OCI-LY7 (cell line): Measurements from ENCODE around the gene CLSTN3. TPM values are rescaled to one million over a fixed set of nuclear protein-coding genes. Genes with fewer than 3 reads are reported as not detected.
"Not testable (repeated sequence)": the region's sequence is repeated elsewhere in the genome, so short reads cannot be mapped to it uniquely, and the experiment has no call there.

Experiments used
- BruUV-seq: library from RNA; stranded (reverse); fragments of 400-500 nt; replicated peaks from 2 replicates; lab custom pipeline; 2021; lab: Mats Ljungman, UMichigan
- CTCF ChIA-PET: fragments of 300-600 bp; sonication (Branson Sonifier 250); formaldehyde crosslinking; loops from one replicate; lab custom pipeline; 2022; ENCODE audit warnings: antibody characterized with exemption; ENCODE audit not compliant: unreplicated experiment; lab: Charles Lee
- POLR2A ChIA-PET: fragments of 300-600 bp; sonication (Branson Sonifier 250); formaldehyde crosslinking; loops from one replicate; lab custom pipeline; 2022; ENCODE audit warnings: antibody characterized with exemption; lab: Charles Lee
- DNase-seq: peaks from one replicate; pipeline ENCODE4 v3.0.0-alpha.2; 2015; ENCODE audit warnings: low spot score
- H2AFZ ChIP-seq: fragments of 200-600 bp; sonication (generic), shearing (Covaris generic); 2 replicates; pipeline ENCODE4 v1.6.1; 2014; ENCODE audit warnings: mild to moderate bottlenecking, antibody characterized with exemption, low read length, moderate library complexity
- H3K27ac ChIP-seq: fragments of 200-600 bp; sonication (generic); 2 replicates; pipeline ENCODE4 v1.5.1; 2014; ENCODE audit warnings: mixed run types, low read depth, mild to moderate bottlenecking, moderate library complexity, low read length, inconsistent platforms; ENCODE audit not compliant: poor library complexity, severe bottlenecking
- H3K36me3 ChIP-seq: fragments of 200-600 bp; sonication (generic); 2 replicates; pipeline ENCODE4 v1.6.1; 2014; ENCODE audit warnings: mild to moderate bottlenecking, antibody characterized with exemption, low read length, moderate library complexity, mixed read lengths; ENCODE audit not compliant: insufficient read depth
- H3K4me1 ChIP-seq: fragments of 200-600 bp; sonication (generic); 2 replicates; pipeline ENCODE4 v1.5.1; 2014; ENCODE audit warnings: mild to moderate bottlenecking, low read length; ENCODE audit not compliant: insufficient read depth, poor library complexity, severe bottlenecking
- H3K4me2 ChIP-seq: fragments of 200-600 bp; sonication (generic); 2 replicates; pipeline ENCODE4 v1.6.1; 2014; ENCODE audit warnings: mild to moderate bottlenecking, low read length
- H3K4me3 ChIP-seq: fragments of 200-600 bp; sonication (generic); 2 replicates; pipeline ENCODE4 v1.5.1; 2014; ENCODE audit warnings: mild to moderate bottlenecking, low read depth, low read length; ENCODE audit not compliant: poor library complexity, severe bottlenecking
- H3K79me2 ChIP-seq: fragments of 200-600 bp; sonication (generic); 2 replicates; pipeline ENCODE4 v1.6.1; 2016; ENCODE audit warnings: low read depth, mild to moderate bottlenecking, low read length, moderate library complexity, mixed read lengths; ENCODE audit not compliant: insufficient read depth
- H3K9me2 ChIP-seq: fragments of 200-600 bp; sonication (generic); 2 replicates; pipeline ENCODE4 v1.6.1; 2016; ENCODE audit warnings: mild to moderate bottlenecking, low read length, mixed read lengths; ENCODE audit not compliant: insufficient read depth
- H3K9me3 ChIP-seq: fragments of 200-600 bp; sonication (generic); 2 replicates; pipeline ENCODE4 v1.6.1; 2014; ENCODE audit warnings: mild to moderate bottlenecking, mixed run types, low read length, mixed read lengths
- H4K20me1 ChIP-seq: fragments of 200-600 bp; sonication (generic); 2 replicates; pipeline ENCODE4 v1.6.1; 2014; ENCODE audit warnings: mild to moderate bottlenecking, antibody characterized with exemption, low read length, moderate library complexity, mixed read lengths; ENCODE audit not compliant: insufficient read depth
- CTCF ChIP-seq: fragments of 200-600 bp; sonication (generic); conservative IDR thresholded peaks from 2 replicates; pipeline ENCODE4 v1.5.1; 2014; ENCODE audit warnings: mild to moderate bottlenecking, antibody characterized with exemption, low read length, moderate library complexity, mixed read lengths
- EZH2phosphoT487 ChIP-seq: fragments of 200-600 bp; sonication (generic); IDR thresholded peaks from 2 replicates; pipeline ENCODE4 v1.6.1; 2018; ENCODE audit warnings: low read depth, borderline replicate concordance, mild to moderate bottlenecking, mixed run types, antibody characterized with exemption, low read length, moderate library complexity, mixed read lengths
- intact Hi-C: fragments of 100-400 bp; cut with micrococcal nuclease; formaldehyde crosslinking; loops from one replicate; pipeline ENCODE4 v1.10.0; 2022; ENCODE audit not compliant: unreplicated experiment
- total RNA-seq, 2 experiments: library from RNA; depleted of rRNA in 1 of 2; stranded (reverse); fragments of >200 nt in 1 of 2; shearing (Covaris generic) in 1 of 2; gene quantifications; 2 replicates each; pipeline ENCODE4 v1.2.3, GENCODE V29; 2014 to 2022

The CLSTN3 gene
- total RNA-seq, 2 experiments from 2014 or later: 18.5 to 34.2 TPM

GRCh38 chr12:7176595-7176994 is 46.4 kb downstream of the CLSTN3 start:
- H3K4me1 ChIP-seq: no peaks in the 10 kb centered on the region
- no peaks in the 10 kb centered on the region for H3K36me3 ChIP-seq
- peaks cover 21% of the 10 kb centered on the region for H3K9me3 ChIP-seq
- TF ChIP-seq EZH2phosphoT487 (no peak), CTCF (no peak)
- no peak overlapping the region for H2AFZ ChIP-seq
- BruUV-seq: no TSS peak
- no peak for DNase-seq
- intact Hi-C loops: no loop called here
- CTCF ChIA-PET: no interaction called here
- no peak overlapping the region for H3K4me2 ChIP-seq
- POLR2A ChIA-PET: interaction anchor here (0.7 to 0.9 kb wide), 2 partner anchors 10 to 150 kb away, joined by 3 to 4 read pairs; no protein-coding TSS in a partner anchor
- H3K4me3 ChIP-seq: no peak overlapping the region
- no peaks in the 10 kb centered on the region for H4K20me1 ChIP-seq
- H3K27ac ChIP-seq: no peak overlapping the region
- H3K79me2 ChIP-seq: no peaks in the 10 kb centered on the region
- no peaks in the 10 kb centered on the region for H3K9me2 ChIP-seq

GRCh38 chr12:7178481-7178880 is 48.3 kb downstream of the CLSTN3 start:
- Histone ChIP-seq H3K4me2 (no peak overlapping the region), H3K4me1 (no peaks in the 10 kb centered on the region), H3K9me2 (no peaks in the 10 kb centered on the region), H4K20me1 (no peaks in the 10 kb centered on the region), H3K36me3 (no peaks in the 10 kb centered on the region), H3K79me2 (no peaks in the 10 kb centered on the region), H3K9me3 (peaks cover 5% of the 10 kb centered on the region; the same call in 1 of the 2 replicates), H2AFZ (no peak overlapping the region), H3K27ac (no peak overlapping the region), H3K4me3 (no peak overlapping the region)
- no TSS peak for BruUV-seq
- intact Hi-C loops: no loop called here
- TF ChIP-seq CTCF (no peak), EZH2phosphoT487 (no peak)
- no peak for DNase-seq
- CTCF ChIA-PET: no interaction called here
- POLR2A ChIA-PET: no interaction called here

GRCh38 chr12:7180685-7181084 is 50.5 kb downstream of the CLSTN3 start:
- ChIA-PET POLR2A (interaction anchor here (0.6 to 1.3 kb wide), 5 partner anchors 14 to 598 kb away, joined by 3 to 5 read pairs (median 4); no protein-coding TSS in a partner anchor), CTCF (no interaction called here)
- Histone ChIP-seq H3K9me2 (no peaks in the 10 kb centered on the region), H3K4me2 (no peak overlapping the region), H3K4me3 (no peak overlapping the region), H3K79me2 (no peaks in the 10 kb centered on the region), H3K9me3 (0 out of 2 replicates have a peak, but pooled peaks cover 4% of the 10 kb centered on the region), H3K36me3 (no peaks in the 10 kb centered on the region), H3K27ac (no peak overlapping the region), H4K20me1 (no peaks in the 10 kb centered on the region), H2AFZ (no peak overlapping the region), H3K4me1 (no peaks in the 10 kb centered on the region)
- no peak for DNase-seq
- intact Hi-C loops: no loop called here
- BruUV-seq: no TSS peak
- TF ChIP-seq EZH2phosphoT487: no peak
- no peak for TF ChIP-seq CTCF

- H3K27ac ChIP-seq, H3K4me3 ChIP-seq, BruUV-seq, H3K4me2 ChIP-seq, H4K20me1 ChIP-seq, H3K9me2 ChIP-seq, intact Hi-C loops, DNase-seq, H2AFZ ChIP-seq, H3K9me3 ChIP-seq, H3K36me3 ChIP-seq, CTCF ChIA-PET: not testable (repeated sequence)
- peaks cover 11% of the 10 kb centered on the region; the same call in 1 of the 2 replicates for H3K79me2 ChIP-seq
- POLR2A ChIA-PET: interaction anchor here (0.6 to 0.8 kb wide), 2 partner anchors 10 to 648 kb away, joined by 3 to 4 read pairs; no protein-coding TSS in a partner anchor
- H3K4me1 ChIP-seq: peaks cover 16% of the 10 kb centered on the region
These were observed 55.9 kb downstream of the CLSTN3 start for GRCh38 chr12:7186058-7186457.
